HG03280 (cell line): Measurements from ENCODE around the gene SOX14.

Experiments used
- ATAC-seq: cut with Tn5 transposase; IDR thresholded peaks from one replicate; pipeline ENCODE4 v1.9.1; 2021; ENCODE audit warnings: mild to moderate bottlenecking, moderate library complexity; ENCODE audit not compliant: unreplicated experiment

Gene SOX14

GRCh38 chr3:137764001-137764433 is at the start of gene SOX14:
Gene SOX14, plus strand, starts transcription at chr3:137764315. Its CDS starts 470 bp downstream, at chr3:137764785.
- no peak for ATAC-seq

GRCh38 chr3:137714551-137714950 is 49.6 kb upstream of the SOX14 start:
- no peak for ATAC-seq

- ATAC-seq: no peak
Measured at GRCh38 chr3:137724240-137724639, 39.9 kb upstream of the SOX14 start.

GRCh38 chr3:137737208-137737607 is 26.9 kb upstream of the SOX14 start:
- ATAC-seq: no peak

GRCh38 chr3:137738710-137739109 is 25.4 kb upstream of the SOX14 start:
- ATAC-seq: no peak

- no peak for ATAC-seq
Measured at GRCh38 chr3:137743608-137744007, 20.5 kb upstream of the SOX14 start.

- no peak for ATAC-seq
Measured at GRCh38 chr3:137746808-137747207, 17.3 kb upstream of the SOX14 start.

DNA sequence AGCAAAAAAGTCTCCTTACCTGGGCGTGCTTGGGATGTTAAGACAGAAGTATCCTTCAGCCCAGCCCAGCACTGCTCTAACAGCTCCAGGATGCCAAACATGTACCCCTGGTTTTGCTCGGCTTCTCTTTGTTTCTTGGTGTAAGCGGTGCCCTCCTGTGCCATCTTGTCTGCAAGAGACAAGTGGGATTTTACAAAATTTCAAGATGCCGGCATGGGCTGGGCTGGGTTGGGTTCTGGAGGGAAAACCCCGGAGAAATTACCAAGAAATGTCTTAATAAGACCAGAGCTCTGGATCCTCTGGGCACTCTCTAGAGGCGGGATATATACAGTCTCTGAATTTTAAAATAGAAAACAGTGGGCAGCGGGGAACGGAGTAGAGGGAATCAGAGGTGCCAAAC is 4.6 kb upstream of the SOX14 start:
- no peak for ATAC-seq

- no peak for ATAC-seq
Measured at GRCh38 chr3:137760341-137761098, 3.6 kb upstream of the SOX14 start.

DNA sequence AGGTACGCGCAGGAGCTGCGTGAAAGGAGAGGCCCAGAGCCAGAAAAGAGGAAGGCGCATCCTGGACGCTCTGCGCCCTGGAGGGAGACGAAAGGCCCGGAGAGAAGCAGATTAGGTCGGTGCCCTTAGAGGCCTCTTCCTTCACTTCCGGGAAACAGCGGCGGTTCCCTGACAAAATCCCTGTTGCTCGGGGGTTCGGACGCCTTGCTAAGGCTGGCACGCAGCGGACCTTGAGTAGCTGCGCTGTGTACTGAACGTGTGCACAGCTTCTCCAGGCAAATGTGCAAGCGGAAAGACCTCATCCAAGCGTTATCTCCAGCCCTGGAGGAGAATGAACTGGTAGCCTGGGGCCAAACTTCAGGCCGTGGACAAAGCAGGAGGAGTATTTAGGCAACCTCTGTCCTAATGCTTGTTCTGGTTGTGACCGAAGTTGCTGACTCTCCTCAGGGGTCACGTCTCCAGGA is 3.0 kb upstream of the SOX14 start:
- ATAC-seq: no peak

DNA sequence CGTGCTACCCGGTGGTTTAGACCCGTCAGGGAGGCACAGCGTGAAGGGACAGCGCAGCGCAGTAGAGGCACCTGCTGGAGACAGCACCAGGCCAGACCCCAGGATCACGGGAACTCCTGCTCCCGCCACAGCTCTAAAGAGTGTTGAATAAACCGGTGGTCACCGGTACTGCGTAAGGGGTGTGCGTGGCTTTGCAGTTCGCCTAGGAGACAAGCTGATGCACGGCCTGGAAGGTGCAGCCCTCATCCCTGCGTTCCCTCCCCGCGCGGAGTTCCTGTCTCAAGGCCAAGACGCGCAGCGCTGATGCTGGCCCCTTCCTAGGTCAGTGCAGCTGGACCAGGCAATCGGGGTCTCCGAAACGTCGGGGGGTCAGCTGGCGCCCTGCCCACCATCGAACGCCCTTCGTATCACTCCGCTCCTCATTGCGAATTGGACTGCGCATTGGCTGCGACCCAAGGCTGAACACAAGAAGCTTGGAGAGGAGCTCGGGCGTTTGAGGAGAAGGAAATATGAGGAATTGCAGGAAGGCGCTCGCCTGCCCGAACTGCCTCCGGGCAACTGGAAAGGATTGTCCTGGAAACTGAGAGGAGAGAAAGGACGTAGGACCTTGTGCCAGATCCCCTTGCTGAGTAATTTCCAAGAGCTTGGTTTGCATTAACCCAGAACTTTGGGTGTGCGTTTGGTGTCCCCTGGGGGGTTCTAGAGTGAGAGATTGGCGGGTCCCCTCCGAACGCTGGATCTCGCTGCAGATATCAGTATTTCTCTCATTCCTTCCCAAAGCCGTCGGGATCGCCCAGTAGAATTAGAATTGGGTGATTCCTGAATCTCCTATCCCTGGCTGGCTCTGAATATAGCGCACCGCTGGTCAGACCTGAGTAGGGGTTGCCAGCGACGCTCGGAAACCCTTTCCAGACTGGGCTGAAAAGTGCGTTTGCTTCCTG is 2.3 kb upstream of the SOX14 start:
- no peak for ATAC-seq

DNA sequence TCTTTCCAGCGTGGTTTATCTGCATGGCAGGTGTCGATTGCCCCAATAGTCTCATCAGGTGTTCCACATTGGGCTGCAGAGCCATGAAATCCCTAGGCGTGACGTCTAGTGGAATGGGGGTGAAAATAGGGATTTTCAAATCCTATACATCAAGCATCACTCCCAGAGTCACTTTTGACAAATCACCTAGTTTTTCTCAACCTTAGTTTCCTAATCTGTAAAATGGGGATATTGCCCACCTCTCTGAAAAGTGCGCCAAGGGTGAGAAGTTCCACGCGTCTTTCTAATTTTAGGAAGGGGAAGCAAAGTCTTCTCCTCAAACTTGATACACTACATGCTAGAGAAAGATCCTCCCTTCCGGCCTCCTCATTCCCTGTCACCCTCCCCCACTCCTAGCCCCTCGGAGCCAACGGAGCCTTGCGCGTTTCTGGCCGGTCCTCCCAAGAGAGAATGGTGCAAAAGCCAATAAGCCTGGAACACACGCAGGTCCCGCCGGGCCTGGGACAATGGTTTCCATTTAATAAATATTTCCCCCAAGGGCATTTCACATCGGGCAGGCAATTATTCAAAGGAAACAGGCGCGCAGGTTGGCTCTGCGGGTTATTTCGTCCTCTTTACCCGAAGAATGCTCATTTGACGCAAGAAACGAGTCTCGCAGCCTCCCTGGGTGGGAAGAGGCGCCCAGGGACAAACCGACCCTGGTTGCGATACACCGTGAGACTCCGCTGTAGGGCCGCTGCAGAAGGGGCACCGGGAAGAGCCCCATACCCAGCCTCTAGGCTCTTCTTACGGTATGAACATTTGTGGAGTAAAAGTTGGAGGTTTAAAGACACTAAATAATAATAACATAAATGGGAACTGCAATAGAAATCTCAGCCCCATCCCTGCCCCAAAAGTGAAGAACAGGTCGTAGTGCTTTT is 1.2 kb upstream of the SOX14 start:
- ATAC-seq: no peak

- no peak for ATAC-seq
Measured at GRCh38 chr3:137763594-137763938, 549 bp upstream of the SOX14 start.

DNA sequence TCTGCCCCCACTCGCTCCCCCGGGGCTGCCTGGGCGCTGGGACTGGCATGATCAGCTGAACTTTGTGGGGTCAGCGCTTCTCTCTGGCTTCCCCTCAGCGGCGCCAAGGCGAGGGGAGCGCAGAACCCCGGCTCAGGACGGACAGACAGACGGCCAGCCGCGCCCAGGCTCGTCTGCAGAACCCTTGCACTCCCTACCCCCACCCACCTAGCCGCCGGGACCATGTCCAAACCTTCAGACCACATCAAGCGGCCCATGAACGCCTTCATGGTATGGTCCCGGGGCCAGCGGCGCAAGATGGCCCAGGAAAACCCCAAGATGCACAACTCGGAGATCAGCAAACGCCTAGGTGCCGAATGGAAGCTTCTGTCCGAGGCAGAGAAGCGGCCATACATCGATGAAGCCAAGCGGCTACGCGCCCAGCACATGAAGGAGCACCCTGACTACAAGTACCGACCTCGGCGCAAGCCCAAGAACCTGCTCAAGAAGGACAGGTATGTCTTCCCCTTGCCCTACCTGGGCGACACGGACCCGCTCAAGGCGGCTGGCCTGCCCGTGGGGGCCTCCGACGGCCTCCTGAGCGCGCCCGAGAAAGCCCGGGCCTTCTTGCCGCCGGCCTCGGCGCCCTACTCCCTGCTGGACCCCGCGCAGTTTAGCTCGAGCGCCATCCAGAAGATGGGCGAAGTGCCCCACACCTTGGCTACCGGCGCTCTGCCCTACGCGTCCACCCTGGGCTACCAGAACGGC is 621 bp downstream of the SOX14 start:
- ATAC-seq: no peak

- no peak for ATAC-seq
Measured at GRCh38 chr3:137765310-137766033, 1.4 kb downstream of the SOX14 start.

- ATAC-seq: no peak
Measured at GRCh38 chr3:137766041-137766875, 2.1 kb downstream of the SOX14 start.

- ATAC-seq: no peak
Measured at GRCh38 chr3:137766876-137767537, 2.9 kb downstream of the SOX14 start.
